Endodermal cell (in vitro differentiated cells): ENCODE measurements around the gene STAT1. TPM values are rescaled to one million over a fixed set of nuclear protein-coding genes. Genes with fewer than 3 reads are reported as not detected.

ENCODE experiments used
- DNase-seq: peaks from one replicate; pipeline ENCODE4 v3.0.0-alpha.2; 2017
- H3K27ac ChIP-seq: 2 replicates; pipeline ENCODE4 v1.5.1; 2013; ENCODE audit warnings: mild to moderate bottlenecking, low read depth, low read length, moderate library complexity
- H3K27me3 ChIP-seq: 2 replicates; pipeline ENCODE4 v1.6.1; 2013; ENCODE audit warnings: mild to moderate bottlenecking, low read length, moderate library complexity; ENCODE audit not compliant: insufficient read depth, control insufficient read depth, poor library complexity, severe bottlenecking
- H3K36me3 ChIP-seq: 2 replicates; pipeline ENCODE4 v1.7.0; 2013; ENCODE audit warnings: mild to moderate bottlenecking, low read length, moderate library complexity; ENCODE audit not compliant: control insufficient read depth, insufficient read depth
- H3K4me1 ChIP-seq: one replicate; pipeline ENCODE4 v1.7.0; 2013; ENCODE audit warnings: low read length; ENCODE audit not compliant: control insufficient read depth, insufficient read depth
- H3K4me3 ChIP-seq: 2 replicates; pipeline ENCODE4 v1.5.1; 2013; ENCODE audit warnings: mild to moderate bottlenecking, low read length, moderate library complexity
- H3K9ac ChIP-seq: 2 replicates; pipeline ENCODE4 v1.6.1; 2013; ENCODE audit warnings: mild to moderate bottlenecking, low read length, moderate library complexity; ENCODE audit not compliant: poor library complexity, severe bottlenecking; ENCODE audit errors: extremely low read depth
- H3K9me3 ChIP-seq: 2 replicates; pipeline ENCODE4 v1.6.1; 2013; ENCODE audit warnings: mild to moderate bottlenecking, low read length, moderate library complexity; ENCODE audit not compliant: control insufficient read depth
- H3K27ac Mint-ChIP-seq: 2 replicates; pipeline ENCODE4 v1.8.0; 2020; ENCODE audit warnings: mixed read lengths
- H3K27me3 Mint-ChIP-seq: 2 replicates; pipeline ENCODE4 v1.8.0; 2021; ENCODE audit warnings: mild to moderate bottlenecking, mixed read lengths; ENCODE audit not compliant: insufficient read depth
- H3K36me3 Mint-ChIP-seq: 2 replicates; pipeline ENCODE4 v1.8.0; 2020; ENCODE audit warnings: low read depth, mixed read lengths
- H3K4me1 Mint-ChIP-seq: 2 replicates; pipeline ENCODE4 v1.8.0; 2020; ENCODE audit warnings: mixed read lengths
- H3K4me3 Mint-ChIP-seq: 2 replicates; pipeline ENCODE4 v1.8.0; 2020; ENCODE audit warnings: mild to moderate bottlenecking, moderate library complexity, mixed read lengths
- H3K9me3 Mint-ChIP-seq: 2 replicates; pipeline ENCODE4 v1.8.0; 2020; ENCODE audit warnings: mild to moderate bottlenecking, mixed read lengths
- WGBS, 2 experiments: methylation state at CpG; one replicate each; pipeline versions ENCODE4 v1.1.5 to v1.1.7; 2013; ENCODE audit warnings: missing lambda C conversion rate in 2 of 2, mixed read lengths in 1 of 2; ENCODE audit not compliant: insufficient coverage in 1 of 2, insufficient read length in 1 of 2; 5-methylcytosine and 5-hydroxymethylcytosine counted together
- total RNA-seq, 2 donors: library from RNA; stranded (reverse); fragmentation: NEBNext Ultra II Directional in 1 of 2; extraction: Animal tissue kit (Norgen Biotek cat#: 25700) in 1 of 2; gene quantifications; 2 replicates in 1 of 2; 3 replicates in 1 of 2; pipeline ENCODE4 v1.2.1, GENCODE V29; 2021
- TF ChIP-seq, protein P1 (sequence below): fragments of 200-600 bp; sonication (generic); conservative IDR thresholded peaks from 2 replicates; pipeline ENCODE4 v1.5.0; 2021; ENCODE audit warnings: antibody characterized with exemption, mild to moderate bottlenecking

STAT1 gene
- total RNA-seq, 2 donors from 2014 or later: 48.3 to 74.4 TPM

GRCh38 chr2:190943706-190944105, 70.3 kb downstream of the STAT1 start:
- Mint-ChIP-seq H3K9me3 (no peaks in the 10 kb centered on the region), H3K4me1 (peaks cover 9% of the 10 kb centered on the region), H3K4me3 (no peak overlapping the region), H3K36me3 (no peaks in the 10 kb centered on the region), H3K27me3 (no peaks in the 10 kb centered on the region), H3K27ac (no peak overlapping the region)
- WGBS, 2 experiments: 94% methylated on average over 2 of the region's 2 CpGs; no CpG with 5 or more reads in 1 of the 2 experiments
- no peak for DNase-seq
- Histone ChIP-seq H3K9ac (no peak overlapping the region), H3K36me3 (no peaks in the 10 kb centered on the region), H3K27me3 (no peaks in the 10 kb centered on the region), H3K4me1 (peaks cover 6% of the 10 kb centered on the region), H3K27ac (no peak overlapping the region), H3K4me3 (no peak overlapping the region), H3K9me3 (no peaks in the 10 kb centered on the region)
- TF ChIP-seq, protein P1, sequence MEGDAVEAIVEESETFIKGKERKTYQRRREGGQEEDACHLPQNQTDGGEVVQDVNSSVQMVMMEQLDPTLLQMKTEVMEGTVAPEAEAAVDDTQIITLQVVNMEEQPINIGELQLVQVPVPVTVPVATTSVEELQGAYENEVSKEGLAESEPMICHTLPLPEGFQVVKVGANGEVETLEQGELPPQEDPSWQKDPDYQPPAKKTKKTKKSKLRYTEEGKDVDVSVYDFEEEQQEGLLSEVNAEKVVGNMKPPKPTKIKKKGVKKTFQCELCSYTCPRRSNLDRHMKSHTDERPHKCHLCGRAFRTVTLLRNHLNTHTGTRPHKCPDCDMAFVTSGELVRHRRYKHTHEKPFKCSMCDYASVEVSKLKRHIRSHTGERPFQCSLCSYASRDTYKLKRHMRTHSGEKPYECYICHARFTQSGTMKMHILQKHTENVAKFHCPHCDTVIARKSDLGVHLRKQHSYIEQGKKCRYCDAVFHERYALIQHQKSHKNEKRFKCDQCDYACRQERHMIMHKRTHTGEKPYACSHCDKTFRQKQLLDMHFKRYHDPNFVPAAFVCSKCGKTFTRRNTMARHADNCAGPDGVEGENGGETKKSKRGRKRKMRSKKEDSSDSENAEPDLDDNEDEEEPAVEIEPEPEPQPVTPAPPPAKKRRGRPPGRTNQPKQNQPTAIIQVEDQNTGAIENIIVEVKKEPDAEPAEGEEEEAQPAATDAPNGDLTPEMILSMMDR: no peak

DNA sequence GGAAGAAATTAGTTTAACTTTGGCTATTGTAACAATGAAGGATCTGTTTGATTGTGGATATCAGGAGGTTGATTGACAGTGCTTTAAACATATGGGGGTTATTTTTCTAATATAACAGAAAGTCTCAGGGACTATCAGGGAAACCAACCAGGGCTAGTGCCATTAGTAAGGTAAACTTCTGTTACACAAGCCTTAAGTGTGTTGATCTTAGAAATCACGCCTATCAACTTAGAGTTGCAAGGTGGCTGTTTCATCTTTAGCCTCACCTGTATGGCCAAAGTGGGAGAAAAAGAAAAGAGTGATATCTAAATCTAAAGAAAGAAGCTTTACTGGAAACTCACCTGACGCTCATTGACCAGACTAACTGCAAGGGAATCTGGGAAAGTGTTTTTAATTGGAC, 71.3 kb downstream of the STAT1 start:
- peaks cover 9% of the 10 kb centered on the region for H3K4me1 Mint-ChIP-seq
- H3K27ac ChIP-seq: no peak overlapping the region
- H3K9ac ChIP-seq: no peak overlapping the region
- H3K36me3 ChIP-seq: no peaks in the 10 kb centered on the region
- no peaks in the 10 kb centered on the region for H3K27me3 ChIP-seq
- no peak overlapping the region for H3K27ac Mint-ChIP-seq
- H3K4me3 ChIP-seq: no peak overlapping the region
- TF ChIP-seq, protein P1: no peak
- H3K36me3 Mint-ChIP-seq: no peaks in the 10 kb centered on the region
- DNase-seq: no peak
- WGBS, 2 experiments: 90 to 93% methylated on average over 2 of the region's 2 CpGs
- H3K4me3 Mint-ChIP-seq: no peak overlapping the region
- no peaks in the 10 kb centered on the region for H3K9me3 ChIP-seq
- H3K9me3 Mint-ChIP-seq: no peaks in the 10 kb centered on the region
- no peaks in the 10 kb centered on the region for H3K27me3 Mint-ChIP-seq
- H3K4me1 ChIP-seq: peaks cover 6% of the 10 kb centered on the region

DNA sequence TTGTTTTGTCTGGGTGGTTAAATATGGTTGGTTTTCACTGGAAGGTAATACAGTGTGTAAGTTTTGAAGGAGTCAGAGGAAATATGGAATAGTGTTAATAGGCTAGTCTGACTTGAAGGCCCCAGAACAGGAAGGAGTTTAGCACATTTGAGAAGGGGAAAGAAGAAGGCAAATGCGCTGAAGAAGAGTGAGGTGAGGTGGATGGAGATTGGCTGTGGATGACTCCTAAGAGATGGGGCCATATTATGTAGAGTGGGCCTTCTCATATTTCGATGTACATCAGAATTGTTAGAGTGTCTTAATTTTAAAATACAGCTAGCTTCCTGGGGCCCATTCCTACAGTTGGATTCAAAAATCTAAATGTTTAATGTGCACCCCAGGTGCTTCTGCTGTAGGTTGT, 72.4 kb downstream of the STAT1 start:
- Histone ChIP-seq H3K4me1 (no peaks in the 10 kb centered on the region), H3K27me3 (no peaks in the 10 kb centered on the region), H3K9me3 (no peaks in the 10 kb centered on the region), H3K27ac (no peak overlapping the region), H3K36me3 (peaks cover 3% of the 10 kb centered on the region), H3K4me3 (no peak overlapping the region), H3K9ac (no peak overlapping the region)
- Mint-ChIP-seq H3K36me3 (no peaks in the 10 kb centered on the region), H3K27ac (no peak overlapping the region), H3K27me3 (no peaks in the 10 kb centered on the region), H3K9me3 (no peaks in the 10 kb centered on the region), H3K4me1 (peaks cover 6% of the 10 kb centered on the region), H3K4me3 (no peak overlapping the region)
- TF ChIP-seq, protein P1: no peak
- no peak for DNase-seq
- 90 to 99% methylated on average over 2 of the region's 2 CpGs for WGBS, 2 experiments
